Frontal cortex (tissue), 4 donors: ENCODE data around the gene NHLRC4. TPM values are rescaled to one million over a fixed set of nuclear protein-coding genes. Genes with fewer than 3 reads are reported as not detected.

Experiments used
- DNase-seq, 2 donors: peaks; one replicate each; pipeline ENCODE4 v3.0.0; 2012; ENCODE audit warnings: low spot score in 2 of 2
- FAIRE-seq: peaks from 2 replicates; lab custom pipeline; 2012; peaks lifted over from hg19 to GRCh38; lab: Jason Lieb, UNC
- total RNA-seq: library from RNA; depleted of rRNA; stranded (reverse); fragments of >200 nt; gene quantifications from one replicate; pipeline ENCODE4 v1.2.3, GENCODE V29; 2014
- donor health status: control.
- donor health status: control.
- donor health status: control.

NHLRC4 gene
- total RNA-seq, 1 donor from 2014 or later: 0.41 TPM

DNA sequence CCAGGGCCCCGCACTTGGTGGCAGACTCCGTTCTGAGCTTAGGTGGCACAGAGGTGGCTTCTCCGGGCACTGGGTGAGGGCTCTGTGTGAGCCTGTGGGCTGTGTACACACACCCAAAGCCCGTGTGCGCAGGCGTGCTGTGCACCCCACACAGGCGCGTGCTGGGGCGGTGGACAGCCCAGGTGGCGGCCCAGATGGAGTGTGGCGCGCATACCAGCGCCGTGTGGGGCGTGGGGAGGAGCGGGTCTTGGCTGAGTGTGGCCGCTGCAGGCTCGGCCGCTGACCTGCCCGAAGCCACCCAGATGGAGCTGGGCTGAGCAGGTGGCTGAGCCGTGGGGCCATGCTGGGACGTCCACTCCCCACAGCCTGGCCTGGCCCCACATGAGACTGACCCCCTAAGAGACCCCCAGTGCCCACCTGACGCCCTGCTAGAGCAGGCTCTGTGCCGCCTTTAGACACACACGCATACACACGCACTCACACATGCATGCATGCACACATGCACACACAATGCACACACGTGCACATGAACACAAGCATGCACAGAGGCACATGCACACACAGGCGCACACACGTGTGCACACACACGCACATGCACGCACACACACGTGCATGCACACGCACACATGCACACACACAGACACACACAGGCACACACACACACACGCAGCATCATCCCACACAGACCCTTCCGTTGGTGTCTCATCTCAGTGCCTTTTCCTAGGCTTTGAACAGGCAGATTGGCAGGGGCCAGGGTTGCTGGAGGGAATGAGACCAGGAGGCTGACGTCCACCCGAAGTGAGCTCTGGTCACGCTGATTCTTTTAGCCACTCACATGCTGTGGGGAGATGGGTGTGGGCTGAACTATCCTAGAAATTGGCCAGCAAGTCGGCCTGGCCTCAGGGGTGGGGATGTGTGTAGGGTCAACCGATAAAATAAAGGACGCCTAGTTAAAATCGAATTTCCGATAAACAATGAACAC lies 4.6 kb upstream of the NHLRC4 start:
- FAIRE-seq: no peak
- DNase-seq: no peak

DNA sequence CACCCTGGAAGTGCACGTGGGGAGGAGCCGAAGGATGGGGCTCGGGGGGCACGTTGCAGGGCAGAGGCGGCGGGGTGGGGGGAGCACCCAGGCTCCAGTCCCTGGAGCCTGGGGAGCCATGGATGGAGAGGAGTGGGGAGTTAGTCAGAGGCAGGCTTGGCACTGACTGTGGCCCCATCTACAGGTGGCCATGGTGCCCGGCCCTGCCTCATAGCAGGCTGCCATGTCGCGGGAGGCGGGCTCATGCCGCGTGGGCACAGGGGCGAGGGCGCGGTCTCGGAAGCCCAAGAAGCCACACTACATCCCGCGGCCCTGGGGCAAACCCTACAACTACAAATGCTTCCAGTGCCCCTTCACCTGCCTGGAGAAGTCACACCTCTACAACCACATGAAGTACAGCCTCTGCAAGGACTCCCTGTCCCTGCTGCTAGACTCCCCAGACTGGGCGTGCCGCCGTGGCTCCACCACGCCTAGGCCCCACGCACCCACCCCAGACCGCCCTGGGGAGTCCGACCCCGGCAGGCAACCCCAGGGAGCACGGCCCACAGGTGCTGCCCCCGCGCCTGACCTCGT lies 3.6 kb upstream of the NHLRC4 start:
- FAIRE-seq (no peak), DNase-seq (no peak)

DNA sequence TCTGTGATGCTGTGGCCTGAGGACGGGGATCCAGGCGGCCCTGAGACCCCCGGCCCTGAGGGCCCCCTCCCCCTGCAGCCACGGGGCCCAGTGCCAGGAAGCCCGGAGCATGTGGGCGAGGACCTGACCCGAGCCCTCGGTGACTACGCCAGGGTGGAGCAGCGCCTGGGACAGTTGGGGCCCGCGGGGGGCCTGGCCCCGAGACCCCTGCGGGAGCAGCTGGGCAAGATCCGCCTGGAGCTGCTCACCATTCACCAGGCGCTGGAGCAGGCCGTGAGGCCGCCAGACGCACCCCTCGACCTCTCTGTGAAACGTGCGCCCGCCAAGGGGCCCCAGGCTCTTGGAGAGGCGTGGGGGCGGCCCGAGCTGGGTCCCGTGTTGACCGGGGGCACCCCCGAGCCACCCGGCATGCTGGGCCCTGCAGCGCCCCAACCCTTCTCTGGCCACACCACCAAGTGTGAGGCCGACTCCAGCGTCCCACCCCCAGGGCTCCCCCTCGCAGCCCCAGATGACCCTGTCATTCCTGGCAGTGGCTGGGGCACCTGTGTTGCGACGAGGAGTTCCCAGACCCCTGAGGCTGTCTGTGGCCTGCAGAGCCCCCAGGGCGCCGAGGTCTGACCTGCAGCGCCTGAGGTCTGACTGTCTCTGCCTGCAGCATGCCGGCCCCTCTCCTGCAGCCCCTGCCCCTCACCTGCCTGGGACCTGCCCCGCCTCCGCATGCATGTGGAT lies 2.0 kb upstream of the NHLRC4 start:
- FAIRE-seq (no peak), DNase-seq (no peak)

DNA sequence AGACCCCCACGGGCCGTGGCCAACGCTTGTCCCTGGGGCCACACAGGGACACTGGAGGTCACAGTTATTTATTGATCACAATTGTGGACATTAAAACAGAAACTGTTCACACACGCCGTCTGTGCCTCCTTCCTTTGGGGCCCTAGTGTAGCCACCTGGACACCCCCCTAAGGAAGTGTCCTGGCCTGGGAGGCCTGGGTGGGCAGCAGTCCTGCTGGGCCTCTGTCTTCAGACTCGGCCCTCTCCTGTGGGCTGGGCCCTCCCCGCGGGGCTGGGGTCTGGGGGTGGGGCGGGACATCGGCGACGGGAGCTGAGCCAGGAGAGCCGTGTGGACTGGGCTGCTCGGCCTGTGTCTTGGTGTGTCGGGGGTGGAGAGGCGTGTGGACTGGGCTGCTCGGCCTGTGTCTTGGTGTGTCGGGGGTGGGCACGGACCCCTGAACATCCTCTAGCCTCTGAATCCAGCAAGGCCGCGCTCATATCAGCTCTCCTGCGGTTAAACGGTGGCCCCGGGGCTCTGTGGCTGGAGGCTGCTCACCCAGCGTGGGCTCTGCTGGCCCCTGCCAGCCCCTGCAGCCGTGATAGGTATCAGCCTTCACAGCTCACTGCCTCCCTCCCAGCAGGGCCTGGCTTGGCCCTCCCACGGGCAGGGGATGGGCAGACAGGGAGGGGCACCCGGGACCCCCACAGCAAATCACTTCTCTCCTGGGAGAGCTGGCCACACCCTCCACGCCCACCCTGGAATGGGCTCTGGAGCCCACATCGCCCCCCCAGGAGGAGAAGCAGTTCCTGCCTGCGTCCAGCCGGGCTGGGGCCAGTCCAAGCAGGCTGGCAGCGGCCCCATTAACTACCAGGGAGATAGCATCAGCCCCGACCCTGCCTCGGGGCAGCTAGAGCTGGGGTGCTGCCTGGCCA lies 1.1 kb upstream of the NHLRC4 start:
- DNase-seq: no peak

DNA sequence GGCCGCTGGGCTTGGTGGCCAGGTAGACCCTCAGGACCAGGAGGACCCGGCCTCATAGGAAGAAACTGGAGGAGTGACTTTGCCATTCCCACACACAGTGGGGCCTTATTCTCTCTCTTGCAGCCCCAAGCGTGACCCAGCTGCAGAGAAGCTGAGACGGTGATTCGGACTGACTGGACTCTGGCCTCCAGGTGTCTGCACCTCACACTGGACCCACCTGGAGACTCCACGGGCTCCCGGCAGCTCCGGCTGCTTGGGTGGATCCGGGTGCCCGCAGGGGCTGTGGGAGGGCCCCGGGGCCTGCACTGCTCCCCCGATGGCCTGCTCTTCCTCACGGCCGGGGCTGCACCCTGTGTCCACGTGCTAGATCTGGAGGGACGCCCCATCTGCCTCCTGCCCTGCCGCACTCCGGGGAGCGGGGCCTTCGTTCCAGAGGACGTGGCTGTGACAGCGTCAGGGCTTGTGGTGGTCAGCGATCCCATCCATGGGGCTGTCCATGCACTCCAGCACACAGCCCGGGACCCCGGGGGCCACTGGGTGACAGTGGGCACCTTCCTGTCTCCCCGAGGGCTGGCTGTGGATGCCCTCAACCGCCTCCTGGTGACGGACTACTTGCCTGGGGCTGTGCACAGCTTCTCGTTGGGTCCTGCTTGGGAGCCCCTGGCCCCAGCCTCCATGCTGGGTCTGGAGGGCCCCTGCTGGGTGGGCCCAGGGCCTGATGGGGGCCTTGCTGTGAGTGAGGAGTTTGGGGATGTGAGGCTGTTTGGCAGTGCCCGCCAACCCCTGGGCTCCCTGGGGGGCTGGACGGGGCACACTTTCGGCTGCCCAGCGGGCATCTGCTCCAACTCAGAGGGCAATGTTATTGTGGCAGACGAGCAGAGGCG lies 810 bp downstream of the NHLRC4 start:
- FAIRE-seq (no peak), DNase-seq (no peak)

More for the DNA sequence above, 1.1 kb upstream of the NHLRC4 start:
- FAIRE-seq: no peak

DNA sequence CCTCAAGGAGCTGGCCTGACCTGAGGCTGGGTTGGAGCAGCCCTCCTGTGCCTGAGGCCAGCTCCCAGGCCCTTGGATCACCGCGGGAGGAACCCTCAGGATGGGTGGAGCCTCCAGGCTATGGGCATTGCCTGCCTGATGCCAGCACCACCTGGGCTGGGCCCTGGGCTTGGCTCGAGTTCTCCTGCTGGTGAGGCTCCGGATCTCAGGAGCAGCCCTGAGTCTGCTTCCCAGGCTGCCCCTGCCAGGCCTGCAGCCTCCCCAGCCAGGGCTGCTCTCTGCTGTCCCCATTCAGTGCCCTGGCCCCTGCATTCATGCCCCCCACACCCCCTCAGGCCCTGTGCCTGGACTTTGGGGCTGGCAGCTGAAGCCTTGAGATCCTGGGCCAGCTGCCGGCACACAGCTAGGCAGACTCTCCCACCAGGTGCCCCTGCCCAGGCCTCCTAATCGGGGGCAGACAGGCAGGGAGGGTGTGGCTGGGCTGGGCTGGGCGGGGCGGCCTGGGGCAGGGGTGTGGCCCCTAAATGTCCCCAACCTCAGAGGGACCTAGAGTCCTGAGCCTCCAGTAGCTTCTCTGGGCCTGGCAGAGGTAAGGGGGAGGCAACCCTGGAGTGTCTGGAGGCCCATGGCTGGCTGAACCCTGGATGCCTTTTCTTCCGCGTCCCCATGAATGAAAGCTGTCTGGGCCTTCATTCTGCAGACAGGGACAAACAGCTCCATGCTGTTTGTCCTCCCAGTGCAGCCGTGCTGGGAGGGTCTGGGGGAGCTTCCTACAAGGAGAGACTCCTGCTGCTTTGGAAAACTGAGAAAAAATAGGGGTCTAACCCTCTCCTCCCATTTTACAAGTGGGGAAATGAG lies 1.8 kb downstream of the NHLRC4 start:
- no peak for FAIRE-seq
- no peak for DNase-seq

DNA sequence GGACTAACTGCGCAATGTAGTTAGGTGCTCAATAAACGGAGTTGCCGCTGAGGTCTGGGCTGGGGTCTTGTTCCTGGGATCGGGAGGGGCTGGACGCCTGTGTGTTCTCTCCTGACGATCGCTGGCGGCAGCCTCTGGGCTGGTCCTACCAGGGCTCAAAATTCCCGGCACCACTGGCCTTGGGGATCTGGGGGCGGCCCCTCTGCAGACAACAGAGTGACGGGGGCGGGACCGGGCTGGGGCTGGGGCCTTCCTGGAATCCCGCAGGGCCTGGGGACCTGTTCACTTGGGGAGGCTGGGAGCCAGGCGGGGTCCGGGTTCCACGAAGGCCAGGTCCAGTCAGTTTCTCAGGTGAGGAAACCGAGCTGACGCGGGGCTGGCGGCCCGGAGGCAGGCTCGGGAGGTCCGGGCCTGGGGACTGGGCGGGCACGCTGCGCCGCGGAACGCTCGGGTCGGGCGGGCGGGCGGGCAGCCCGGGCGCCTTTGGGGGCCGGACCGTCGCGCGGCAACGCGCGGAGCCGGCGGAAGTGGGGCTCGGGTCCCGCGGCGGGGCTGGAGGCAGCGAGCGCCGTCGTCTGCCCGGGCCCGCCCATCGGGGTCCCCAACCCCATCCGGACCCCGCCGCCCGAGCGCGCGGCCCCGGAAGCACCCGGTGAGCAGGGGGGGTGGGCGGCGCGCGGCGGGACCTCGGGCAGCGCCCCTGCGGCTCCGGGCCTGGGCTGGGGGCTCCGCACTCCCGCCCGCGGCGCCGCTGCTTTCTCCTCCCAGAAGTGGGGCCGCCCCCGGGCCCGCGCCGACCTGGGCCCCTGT lies 2.8 kb downstream of the NHLRC4 start, which contains the start of gene PIGQ:
Gene PIGQ, plus strand, starts transcription at position 524 of the 810 bp plus-strand sequence. CDS start 4,107 bp downstream, outside the sequence.
- no peak for FAIRE-seq
- peak; percentile 93 to 94 for DNase-seq

DNA sequence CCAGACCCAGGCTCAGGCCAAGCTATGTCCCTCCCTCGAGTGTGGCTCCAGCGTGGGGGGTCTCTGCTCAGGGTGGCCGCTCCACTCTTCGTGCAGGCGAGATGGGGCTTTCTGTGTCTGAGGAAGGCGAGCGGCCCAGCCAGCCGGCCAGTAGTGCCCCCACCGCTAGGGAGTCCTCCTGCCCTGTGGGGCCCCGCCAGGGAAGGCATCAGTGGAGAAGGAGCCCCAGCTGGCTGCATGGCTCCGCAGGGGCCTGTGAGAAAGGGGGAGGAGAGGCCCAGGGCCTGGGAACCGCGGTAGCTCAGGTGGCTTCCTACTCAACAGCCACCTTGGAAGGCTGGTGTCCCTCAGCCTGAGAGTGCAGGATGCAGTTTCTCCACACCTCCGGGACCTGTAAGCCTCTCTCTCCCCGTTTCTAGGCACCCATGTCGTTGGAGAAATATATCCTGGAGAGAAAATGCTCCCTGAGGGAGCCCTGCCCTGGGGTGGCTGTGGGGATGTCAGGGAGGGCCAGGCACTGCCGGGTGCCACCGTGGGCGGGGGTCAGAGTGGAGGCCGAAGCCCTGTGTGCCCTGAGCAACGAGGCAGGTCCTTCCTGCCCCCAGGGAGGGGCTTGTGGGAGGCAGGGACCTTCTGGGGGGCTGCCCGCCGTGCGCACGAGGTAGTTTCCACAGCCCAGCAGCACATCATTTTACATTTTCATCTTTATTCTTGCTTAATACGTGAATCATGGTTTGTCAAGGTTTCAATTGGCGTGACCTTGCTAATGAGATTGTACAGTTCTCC lies 6.3 kb downstream of the NHLRC4 start:
- FAIRE-seq (no peak), DNase-seq (no peak)

DNA sequence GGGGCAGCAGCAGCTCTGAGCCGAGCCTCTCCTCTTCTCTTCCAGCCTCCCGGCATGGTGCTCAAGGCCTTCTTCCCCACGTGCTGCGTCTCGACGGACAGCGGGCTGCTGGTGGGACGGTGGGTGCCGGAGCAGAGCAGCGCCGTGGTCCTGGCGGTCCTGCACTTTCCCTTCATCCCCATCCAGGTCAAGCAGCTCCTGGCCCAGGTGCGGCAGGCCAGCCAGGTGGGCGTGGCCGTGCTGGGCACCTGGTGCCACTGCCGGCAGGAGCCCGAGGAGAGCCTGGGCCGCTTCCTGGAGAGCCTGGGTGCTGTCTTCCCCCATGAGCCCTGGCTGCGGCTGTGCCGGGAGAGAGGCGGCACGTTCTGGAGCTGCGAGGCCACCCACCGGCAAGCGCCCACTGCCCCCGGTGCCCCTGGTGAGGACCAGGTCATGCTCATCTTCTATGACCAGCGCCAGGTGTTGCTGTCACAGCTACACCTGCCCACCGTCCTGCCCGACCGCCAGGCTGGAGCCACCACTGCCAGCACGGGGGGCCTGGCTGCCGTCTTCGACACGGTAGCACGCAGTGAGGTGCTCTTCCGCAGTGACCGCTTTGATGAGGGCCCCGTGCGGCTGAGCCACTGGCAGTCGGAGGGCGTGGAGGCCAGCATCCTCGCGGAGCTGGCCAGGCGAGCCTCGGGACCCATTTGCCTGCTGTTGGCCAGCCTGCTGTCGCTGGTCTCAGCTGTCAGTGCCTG lies 7.4 kb downstream of the NHLRC4 start:
- DNase-seq: no peak
- no peak for FAIRE-seq

DNA sequence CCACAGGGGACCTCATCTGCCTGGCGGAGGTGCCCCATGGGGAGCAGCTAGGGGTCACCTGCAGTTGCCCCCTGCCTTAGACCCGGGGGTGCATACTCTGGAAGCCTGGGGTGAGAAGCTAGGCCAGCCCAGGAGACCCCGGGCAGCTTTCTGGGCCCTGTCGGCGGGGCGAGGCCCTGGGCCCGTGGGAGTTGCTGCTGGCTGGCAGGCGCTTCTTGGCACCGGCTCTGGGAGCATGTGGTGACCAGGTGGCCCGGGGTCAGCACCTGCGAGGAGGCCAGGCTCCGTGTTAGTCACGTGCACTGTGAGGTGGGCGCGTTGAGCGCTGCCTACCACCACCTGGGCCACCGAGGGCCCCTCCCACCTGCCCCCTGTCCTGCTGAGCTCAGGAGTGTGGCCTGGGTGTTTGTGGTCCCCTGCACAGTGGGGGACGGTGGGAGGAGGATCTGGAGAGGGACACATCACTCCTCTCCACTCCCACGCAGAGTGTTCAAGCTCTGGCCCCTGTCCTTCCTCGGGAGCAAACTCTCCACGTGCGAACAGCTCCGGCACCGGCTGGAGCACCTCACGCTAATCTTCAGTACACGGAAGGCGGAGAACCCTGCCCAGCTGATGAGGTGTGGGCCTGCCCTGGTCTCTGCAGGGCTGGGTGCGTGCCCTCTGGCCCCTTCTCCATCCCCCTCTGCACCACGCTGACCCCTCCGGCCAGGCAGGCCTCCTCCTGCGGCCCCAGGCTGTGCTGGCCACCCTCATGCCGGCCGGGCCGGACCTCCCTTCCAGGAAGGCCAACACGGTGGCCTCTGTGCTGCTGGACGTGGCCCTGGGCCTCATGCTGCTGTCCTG lies 8.8 kb downstream of the NHLRC4 start:
- DNase-seq (no peak), FAIRE-seq (no peak)

DNA sequence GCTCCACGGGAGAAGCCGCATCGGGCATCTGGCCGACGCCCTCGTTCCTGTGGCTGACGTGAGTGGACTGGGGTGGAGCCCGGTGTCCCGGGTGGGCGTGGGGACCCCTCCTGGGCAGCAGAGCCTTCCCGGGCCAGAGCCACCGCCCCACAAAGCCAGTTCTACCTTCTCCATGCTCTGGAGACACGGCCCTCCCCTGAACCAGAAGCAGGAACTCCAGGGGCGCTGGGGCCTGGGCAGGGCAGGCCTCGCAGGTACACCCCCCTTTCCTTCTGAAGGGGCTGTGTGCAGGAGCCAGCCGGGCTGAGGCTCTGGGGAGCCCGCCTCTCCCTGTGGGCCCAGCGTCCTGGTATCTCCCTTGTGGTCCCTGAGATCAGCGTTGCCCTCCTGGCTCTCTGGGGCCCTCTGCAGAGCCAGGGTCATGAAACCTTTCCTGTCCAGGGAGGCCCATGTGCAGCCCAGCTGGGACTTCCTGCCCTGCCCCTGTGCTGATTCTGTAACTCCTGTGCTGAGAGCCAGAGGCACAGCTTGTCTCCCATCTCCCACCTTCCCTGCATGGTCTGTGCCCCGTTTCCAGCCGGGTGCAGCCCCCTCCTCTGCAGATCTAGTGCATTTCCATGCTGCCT lies 9.5 kb downstream of the NHLRC4 start:
- no peak for DNase-seq
- FAIRE-seq: no peak

DNA sequence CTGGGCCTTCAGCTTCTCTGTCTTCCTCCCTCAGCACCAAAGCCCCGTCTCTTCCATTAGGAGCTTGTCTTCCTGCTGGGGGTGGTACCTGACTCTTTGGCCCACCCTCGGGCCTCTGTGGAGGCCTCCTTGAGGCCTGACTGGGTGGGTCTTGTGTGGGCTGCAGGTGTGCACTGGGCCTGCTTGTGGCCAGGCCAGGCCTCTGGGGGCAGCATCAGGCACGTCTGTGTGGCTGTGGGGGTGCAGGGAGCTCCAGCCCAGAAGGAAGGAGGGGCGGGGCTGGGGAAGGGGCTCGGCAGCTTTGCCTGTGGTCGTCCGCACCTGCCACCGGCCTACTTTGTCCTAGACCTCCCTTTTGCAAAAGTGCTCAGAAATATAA lies 10.0 kb downstream of the NHLRC4 start:
- DNase-seq (no peak), FAIRE-seq (no peak)

DNA sequence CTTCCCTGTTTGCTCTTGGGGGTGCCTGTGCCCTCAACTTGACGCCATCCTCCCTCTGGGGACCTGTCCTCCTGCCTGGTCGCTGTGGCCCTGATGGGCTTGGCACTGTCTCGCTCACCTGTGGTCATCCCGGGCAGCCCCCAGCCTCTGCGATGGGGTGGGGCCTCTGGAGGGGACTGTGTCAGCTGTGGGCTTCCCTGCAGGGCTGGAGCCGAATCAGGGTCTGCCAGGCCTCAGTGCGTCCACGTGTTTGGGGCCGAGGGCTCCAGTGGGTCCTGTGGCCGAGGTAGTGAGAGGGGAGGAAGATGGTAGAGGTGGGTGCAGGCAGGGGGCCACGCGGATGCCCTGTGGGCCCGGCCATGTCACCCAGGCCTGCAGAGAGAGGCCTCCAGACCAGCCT lies 11.0 kb downstream of the NHLRC4 start:
- FAIRE-seq (no peak), DNase-seq (no peak)

DNA sequence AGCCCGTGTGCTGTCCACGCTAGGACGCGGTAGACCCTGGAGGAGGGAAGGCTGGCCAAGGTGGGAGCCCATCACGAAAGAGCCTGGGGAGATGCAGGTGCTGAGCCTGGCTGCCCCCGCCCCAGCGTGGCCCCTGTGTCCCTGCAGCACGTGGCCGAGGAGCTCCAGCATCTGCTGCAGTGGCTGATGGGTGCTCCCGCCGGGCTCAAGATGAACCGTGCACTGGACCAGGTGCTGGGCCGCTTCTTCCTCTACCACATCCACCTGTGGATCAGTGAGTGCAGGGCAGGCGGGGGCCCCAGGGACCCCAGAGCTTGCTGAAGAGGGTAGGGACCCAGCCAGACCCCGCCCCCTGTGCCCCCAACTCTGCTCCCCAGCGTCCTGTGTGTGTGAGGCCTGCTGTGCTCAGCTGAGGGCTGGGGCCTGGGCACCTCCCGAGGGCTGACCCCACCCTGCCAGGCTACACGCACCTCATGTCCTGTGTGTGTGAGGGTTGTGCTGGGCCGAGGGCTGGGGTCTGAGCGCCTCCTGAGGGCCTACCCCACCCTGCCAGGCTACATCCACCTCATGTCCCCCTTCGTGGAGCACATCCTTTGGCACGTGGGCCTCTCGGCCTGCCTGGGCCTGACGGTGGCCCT lies 11.5 kb downstream of the NHLRC4 start:
- FAIRE-seq: no peak
- DNase-seq: no peak
